G401.6 (cell line): ENCODE measurements around the gene ANKRD22.

Experiments used
- FAIRE-seq: peaks from 2 replicates; lab custom pipeline; 2012; peaks lifted over from hg19 to GRCh38; lab: Jason Lieb, UNC

ANKRD22 gene

DNA sequence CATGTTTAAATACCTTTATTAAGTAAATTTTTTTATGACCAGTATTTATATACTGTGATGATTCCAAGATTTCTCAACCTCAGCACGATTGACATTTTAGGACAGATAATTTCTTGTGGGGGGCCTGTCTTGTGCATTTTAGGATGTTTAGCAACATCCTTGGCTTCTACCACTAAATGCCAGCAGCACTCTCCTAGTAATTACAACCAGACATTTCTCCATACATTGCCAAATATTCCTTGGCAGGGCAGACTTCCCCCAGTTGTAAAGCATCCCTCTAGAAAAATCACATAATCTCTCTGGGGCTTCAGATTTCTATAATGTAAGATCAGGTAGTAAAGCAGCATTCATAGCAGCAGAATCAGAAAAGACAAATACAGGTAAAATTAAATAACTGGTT, 56.9 kb downstream of the ANKRD22 start:
- no peak for FAIRE-seq

DNA sequence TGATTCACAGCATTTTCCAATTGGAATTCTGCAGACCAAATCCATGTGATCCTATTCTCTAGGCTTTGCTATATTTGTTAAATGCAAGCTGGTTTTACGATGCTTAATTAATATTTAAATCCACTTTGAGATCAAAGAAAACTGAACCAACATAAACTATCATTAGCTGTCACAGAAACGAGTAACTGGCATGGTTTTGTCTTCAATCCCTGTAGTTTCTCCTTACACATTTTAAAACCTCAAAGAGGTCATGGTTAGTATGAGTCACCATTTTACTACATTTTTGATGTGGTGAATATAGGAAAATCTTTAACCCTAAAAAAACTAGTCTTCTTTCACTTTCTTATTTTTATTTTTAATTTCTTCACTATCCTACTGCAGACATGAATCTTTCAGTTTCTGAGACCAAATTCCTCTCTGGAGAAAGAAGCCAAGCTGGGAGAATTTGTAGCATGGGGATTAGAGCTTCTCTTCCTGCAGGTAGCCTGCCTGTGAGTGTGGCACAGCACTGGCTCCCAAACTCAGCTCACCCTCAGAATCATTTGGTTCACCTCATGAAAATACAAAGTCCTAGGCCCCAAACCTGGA, 57.8 kb downstream of the ANKRD22 start:
- no peak for FAIRE-seq

DNA sequence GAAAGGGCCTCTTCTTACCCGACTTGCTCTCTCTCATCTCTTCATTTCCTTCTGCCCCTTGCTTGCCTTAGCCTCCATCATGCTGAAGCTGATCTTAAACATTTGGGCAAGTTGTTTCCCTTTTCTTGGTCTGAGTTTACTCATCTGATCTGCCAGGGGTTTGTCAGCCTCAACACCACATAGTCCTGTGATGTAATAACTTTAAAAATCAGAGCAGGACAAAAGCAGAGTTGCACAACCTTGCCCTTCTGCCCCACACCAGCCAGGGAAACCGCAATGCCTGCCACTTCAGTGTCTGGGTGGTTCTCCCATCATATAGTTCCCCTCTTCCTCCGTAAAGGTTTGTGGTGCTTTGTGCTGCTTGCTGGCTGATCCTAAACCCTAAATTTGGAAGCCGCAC, 59.0 kb downstream of the ANKRD22 start:
- FAIRE-seq = no peak

DNA sequence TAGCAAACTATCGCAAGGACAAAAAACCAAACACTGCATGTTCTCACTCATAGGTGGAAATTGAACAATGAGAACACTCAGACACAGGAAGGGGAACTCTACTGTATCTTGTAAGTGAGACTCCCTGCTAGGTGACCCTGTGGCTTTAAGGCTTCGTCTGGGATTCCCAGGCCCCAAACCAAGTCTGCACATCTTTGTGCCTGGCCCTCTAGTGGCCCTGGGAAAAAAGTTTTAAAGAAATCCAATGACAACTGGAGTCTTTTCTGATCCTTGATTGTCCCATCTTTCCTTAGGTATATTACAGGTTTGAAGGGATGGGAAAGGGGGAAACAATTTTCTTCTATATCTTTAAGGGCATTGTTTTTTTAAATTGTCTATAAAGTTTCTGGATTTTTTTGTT, 59.7 kb downstream of the ANKRD22 start:
- FAIRE-seq = no peak

DNA sequence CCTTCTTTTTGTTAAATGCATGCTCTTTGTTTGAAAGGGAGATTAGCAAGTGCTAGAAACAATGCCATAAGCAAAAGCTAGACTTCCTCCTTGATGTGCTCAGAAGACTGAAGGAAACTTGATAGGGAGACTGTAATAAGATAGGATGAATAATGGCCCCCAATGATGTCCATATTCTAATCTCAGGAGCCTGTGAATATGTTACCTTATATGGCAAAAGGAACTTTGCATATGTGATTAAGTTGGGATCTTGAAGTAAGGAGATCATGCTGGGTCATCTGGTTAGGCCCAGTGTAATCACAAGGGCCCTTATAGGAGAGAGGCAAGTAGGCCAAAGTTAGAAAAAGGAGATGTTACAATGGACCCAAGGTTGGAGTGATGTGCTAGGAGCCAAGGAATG, 62.7 kb downstream of the ANKRD22 start:
- FAIRE-seq = no peak

DNA sequence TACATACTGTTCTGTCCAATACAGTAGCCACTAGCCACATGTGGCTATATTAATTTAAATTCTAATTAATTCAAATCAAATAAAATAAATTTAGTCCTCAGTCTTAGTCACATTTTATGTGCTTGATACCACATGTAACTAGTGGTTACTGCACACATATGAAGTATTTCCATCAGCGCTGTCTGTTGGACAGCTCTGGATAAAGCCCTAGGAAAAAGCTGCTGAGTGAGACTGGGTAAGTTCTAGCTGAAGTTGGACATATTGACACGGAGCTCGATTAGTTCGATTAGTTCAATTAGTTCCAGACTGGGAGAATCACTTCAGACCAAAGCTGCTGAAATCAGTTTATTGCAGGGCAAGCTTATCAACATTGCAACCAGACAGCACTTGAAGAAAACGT, 64.2 kb downstream of the ANKRD22 start:
- no peak for FAIRE-seq

DNA sequence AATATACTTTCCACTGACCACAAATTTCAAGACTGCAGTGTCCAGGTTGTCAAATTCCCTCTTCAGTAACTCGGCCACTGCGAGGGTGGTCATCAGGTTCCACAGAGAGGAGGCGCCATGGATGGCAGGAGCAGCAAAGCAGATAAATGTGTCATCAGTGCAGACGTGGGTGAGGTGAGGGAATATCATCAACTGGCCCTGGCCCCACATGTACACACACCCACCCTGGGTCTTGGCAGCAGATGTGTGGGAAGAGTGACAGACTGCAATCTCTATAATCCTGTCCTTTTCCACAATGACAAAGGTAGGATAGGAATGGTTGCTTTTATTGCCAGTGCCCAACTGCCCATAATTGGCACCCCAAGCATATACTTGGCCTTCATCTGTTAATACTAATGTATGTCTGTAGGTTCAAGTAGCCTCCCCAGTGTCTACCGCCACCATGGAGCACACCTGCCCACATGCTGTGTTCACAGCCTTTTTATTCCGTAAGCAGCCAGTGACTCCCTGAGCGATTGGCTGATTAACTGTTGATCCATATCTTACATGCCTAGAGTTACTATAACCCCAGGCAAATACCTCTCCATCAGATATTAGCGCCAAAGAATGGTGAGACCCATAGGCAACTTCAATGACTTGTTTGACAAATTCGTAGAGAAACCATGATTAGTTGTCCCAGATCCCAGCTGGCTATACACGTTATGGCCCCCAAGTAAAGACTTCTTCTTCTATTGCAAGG, 65.4 kb downstream of the ANKRD22 start:
- no peak for FAIRE-seq

DNA sequence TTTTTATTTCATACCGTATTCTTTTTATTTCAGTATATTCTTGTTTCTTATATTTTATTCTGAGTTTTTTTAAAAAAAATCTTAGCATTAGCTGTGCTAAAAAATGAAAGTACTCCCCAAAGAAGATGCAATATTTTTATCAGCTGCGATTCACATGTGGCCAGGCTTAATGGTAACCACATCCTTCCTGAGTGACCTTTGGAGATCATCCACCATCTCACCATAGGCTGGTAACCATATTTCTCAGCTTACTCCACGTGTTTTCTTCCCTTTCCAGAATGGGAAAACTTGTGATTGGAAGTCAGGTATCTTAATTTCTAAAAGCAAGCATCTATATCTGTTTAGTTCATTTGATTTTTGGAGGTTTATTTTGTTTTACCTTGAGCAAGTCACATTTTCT, 67.9 kb downstream of the ANKRD22 start:
- no peak for FAIRE-seq

DNA sequence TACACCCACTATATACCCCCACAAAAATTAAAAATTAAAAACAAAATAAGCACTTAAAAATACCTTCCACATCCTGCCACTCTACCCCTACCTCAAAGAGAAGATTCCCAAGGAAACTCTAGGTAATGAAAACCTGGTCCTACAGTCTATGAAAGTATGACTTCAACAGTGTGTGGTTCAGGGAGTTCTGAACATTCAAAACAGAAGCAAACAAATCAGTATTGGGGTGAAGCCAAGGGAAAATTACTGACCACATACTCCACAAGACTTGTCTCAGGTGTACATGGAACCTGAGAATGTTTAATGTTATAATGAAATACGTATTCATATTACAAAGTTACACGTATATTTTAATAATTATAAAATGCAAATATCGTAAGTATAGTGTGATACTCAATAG, 69.4 kb downstream of the ANKRD22 start:
- FAIRE-seq = no peak

DNA sequence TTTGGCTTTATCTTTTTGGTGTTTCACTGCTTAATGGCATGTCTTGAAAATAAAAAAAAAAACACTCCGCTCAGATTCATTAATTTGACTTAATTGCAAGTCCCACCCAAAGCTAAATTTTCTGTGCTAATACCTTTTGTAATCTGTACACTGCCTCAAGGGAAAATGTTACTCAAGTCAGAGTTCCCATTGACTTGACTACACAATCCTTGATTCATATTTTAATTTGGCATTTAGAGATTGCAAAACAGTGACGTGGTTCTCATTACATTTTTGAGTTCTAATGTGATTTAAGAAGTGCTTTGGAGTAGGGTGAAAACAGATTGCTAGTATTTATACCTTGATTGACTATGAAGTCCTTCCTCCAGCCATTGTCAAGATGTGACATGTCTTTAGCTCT, 70.4 kb downstream of the ANKRD22 start:
- no peak for FAIRE-seq
